ENCODE results near the gene FGD5. TPM values are rescaled to one million over a fixed set of nuclear protein-coding genes. Genes with fewer than 3 reads are reported as not detected.

Gene FGD5
- total RNA-seq, 6 experiments from 2014 or later = not detected

DNA sequence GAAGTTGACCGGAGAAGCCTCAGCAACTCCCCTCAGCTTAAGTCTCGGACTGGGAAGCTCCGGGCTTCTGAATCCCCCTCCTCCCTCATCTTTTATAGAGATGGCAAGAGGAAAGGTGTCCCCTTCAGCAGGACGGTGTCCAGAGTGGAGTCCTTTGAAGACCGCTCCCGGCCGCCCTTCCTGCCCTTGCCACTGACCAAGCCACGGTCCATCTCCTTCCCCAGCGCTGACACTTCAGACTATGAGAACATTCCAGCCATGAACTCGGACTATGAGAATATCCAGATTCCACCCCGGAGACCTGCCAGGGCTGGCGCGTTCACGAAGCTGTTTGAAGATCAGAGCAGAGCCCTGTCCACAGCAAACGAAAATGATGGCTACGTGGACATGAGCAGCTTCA lies 2.4 kb downstream of the FGD5 start:
- TF ChIP-seq, protein P1, sequence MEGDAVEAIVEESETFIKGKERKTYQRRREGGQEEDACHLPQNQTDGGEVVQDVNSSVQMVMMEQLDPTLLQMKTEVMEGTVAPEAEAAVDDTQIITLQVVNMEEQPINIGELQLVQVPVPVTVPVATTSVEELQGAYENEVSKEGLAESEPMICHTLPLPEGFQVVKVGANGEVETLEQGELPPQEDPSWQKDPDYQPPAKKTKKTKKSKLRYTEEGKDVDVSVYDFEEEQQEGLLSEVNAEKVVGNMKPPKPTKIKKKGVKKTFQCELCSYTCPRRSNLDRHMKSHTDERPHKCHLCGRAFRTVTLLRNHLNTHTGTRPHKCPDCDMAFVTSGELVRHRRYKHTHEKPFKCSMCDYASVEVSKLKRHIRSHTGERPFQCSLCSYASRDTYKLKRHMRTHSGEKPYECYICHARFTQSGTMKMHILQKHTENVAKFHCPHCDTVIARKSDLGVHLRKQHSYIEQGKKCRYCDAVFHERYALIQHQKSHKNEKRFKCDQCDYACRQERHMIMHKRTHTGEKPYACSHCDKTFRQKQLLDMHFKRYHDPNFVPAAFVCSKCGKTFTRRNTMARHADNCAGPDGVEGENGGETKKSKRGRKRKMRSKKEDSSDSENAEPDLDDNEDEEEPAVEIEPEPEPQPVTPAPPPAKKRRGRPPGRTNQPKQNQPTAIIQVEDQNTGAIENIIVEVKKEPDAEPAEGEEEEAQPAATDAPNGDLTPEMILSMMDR (IDR thresholded peaks at IDR 0.05) = no peak
- Mint-ChIP-seq H3K9me3 (no peaks in the 10 kb centered on the region), H3K27ac (no peak overlapping the region), H3K4me3 (no peak overlapping the region), H3K36me3 (ENCODE audit: low read depth) (no peaks in the 10 kb centered on the region), H3K4me1 (ENCODE audit: low read depth) (no peaks in the 10 kb centered on the region), H3K27me3 (ENCODE audit: insufficient read depth) (peaks cover 44% of the 10 kb centered on the region)
- no peak for DNase-seq

DNA sequence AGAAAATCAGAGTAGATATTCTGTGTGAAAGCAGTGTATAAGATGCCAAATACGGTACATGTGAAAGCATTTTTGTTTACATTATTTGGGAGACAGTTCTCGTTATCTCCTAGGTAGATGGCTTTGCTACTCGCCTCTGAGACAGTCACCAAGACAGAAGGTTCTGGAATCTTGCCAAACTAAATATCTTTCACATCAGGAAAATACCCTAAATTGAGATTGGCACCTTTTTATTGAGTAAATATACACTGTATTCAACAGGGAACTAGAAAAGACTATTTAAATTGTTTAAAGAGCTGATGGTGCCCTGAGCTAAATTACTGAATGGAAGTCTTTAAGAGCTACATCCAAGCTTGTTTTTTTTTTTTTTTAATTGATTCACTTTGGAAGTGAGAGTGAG lies 3.4 kb downstream of the FGD5 start:
- H3K36me3 Mint-ChIP-seq (ENCODE audit: low read depth) = no peaks in the 10 kb centered on the region
- H3K27ac Mint-ChIP-seq = no peak overlapping the region
- TF ChIP-seq, protein P1 (IDR thresholded peaks at IDR 0.05) = no peak
- H3K27me3 Mint-ChIP-seq (ENCODE audit: insufficient read depth) = peaks cover 44% of the 10 kb centered on the region
- no peak for DNase-seq
- no peak overlapping the region for H3K4me3 Mint-ChIP-seq
- H3K9me3 Mint-ChIP-seq = no peaks in the 10 kb centered on the region
- H3K4me1 Mint-ChIP-seq (ENCODE audit: low read depth) = no peaks in the 10 kb centered on the region

DNA sequence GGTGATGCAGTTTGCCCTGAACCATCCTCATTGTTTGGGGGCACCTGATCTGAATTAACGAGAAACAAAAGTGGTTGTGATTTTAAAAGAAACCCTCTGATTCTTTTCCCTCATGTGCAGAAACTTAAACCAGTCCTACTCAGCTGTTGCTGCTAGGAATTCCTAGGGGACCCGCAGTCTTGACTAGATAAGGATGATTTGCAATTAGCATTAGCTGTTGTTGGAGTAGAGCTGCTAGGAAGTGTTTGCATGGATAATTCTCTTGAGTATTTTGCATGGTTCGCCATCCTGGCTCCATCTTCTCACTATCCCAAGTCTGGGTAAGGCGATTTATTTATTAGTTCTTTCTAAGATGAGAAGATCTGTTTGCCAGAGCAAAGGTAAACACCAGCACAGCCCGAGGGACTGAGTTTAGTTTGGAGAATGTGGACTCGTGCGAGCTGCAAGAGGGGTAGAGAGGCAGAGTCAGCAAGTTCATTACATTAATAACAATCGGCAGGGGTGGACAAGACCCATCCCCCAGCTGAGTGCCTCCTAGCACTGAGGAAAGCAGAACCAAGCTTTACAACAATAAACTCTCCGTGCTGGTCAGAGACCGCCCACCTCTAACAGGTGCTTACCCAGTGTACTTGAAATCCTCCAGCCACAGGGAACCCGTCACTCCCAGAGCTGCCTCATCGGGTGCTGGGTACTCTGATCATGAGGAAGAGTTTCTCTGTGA lies 4.1 kb downstream of the FGD5 start:
- peaks cover 48% of the 10 kb centered on the region for H3K27me3 Mint-ChIP-seq (ENCODE audit: insufficient read depth)
- H3K9me3 Mint-ChIP-seq = no peaks in the 10 kb centered on the region
- no peak overlapping the region for H3K27ac Mint-ChIP-seq
- no peaks in the 10 kb centered on the region for H3K36me3 Mint-ChIP-seq (ENCODE audit: low read depth)
- TF ChIP-seq, protein P1 (IDR thresholded peaks at IDR 0.05) = no peak
- no peaks in the 10 kb centered on the region for H3K4me1 Mint-ChIP-seq (ENCODE audit: low read depth)
- no peak overlapping the region for H3K4me3 Mint-ChIP-seq
- no peak for DNase-seq

DNA sequence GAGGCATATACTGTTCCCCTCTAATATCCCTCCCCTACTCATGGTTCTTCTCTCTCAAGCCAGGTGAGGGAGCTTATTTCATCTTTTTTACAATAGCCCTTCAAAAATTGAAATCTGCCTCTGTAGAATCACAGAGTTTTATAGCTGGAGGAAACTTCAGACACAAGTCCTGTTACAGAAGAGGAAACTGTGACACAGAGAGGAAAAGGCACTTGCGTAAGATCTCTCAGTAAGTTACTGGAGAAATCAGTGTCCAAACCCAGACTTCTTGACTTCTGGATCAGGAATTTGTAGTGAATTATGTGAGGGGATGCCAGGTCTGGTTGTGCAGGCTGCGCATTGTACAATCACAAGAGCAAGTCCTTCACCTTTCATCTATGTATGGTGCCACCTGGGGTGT lies 4.6 kb downstream of the FGD5 start:
- Mint-ChIP-seq H3K4me3 (no peak overlapping the region), H3K27ac (no peak overlapping the region), H3K36me3 (ENCODE audit: low read depth) (no peaks in the 10 kb centered on the region), H3K4me1 (ENCODE audit: low read depth) (no peaks in the 10 kb centered on the region), H3K9me3 (no peaks in the 10 kb centered on the region), H3K27me3 (ENCODE audit: insufficient read depth) (peaks cover 51% of the 10 kb centered on the region)
- no peak for DNase-seq
- TF ChIP-seq, protein P1 (IDR thresholded peaks at IDR 0.05) = no peak

DNA sequence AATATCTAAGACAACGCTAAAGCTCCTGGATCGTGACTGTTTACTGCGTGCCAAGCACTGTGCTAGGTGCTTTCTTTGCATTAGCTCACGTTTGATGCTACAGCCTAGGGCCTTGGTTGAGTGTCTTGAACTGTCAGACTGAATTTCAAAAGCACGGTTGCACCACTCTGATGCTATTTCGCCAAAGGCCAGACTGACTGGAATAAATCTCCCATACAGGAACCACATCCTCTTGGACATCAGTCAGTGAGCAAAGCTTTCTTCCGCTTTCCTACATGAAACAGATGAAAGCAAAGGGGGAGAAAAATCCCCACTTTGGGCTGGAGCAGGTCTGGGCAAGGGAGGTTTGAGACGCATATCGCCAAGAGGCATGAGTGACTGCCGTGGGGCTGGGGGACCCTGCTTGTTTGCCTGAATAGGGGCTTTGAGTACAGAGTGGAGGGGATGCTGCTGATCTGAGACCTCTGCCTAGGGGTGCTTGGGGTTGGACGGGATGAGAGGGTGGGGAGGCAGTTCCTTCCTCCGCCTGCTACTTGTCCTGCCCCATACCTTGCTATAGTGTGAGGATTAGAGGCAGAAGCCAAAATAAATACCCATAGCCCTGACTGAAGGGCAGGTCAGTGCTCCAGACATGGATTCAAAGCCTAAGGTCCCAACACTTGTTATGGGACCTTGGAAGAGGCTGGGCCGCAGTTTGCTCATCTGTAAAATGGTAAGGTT lies 5.3 kb downstream of the FGD5 start:
- peaks cover 50% of the 10 kb centered on the region for H3K27me3 Mint-ChIP-seq (ENCODE audit: insufficient read depth)
- H3K36me3 Mint-ChIP-seq (ENCODE audit: low read depth) = no peaks in the 10 kb centered on the region
- no peaks in the 10 kb centered on the region for H3K9me3 Mint-ChIP-seq
- DNase-seq = no peak
- H3K27ac Mint-ChIP-seq = no peak overlapping the region
- TF ChIP-seq, protein P1 (IDR thresholded peaks at IDR 0.05) = no peak
- no peaks in the 10 kb centered on the region for H3K4me1 Mint-ChIP-seq (ENCODE audit: low read depth)
- H3K4me3 Mint-ChIP-seq = no peak overlapping the region

Data from HFFc6 (cell line).